Prostate gland (tissue), 2 donors: ENCODE measurements around the gene ZNF766. TPM values are rescaled to one million over a fixed set of nuclear protein-coding genes. Genes with fewer than 3 reads are reported as not detected.
"Not testable (repeated sequence)": the region's sequence is repeated elsewhere in the genome, so short reads cannot be mapped to it uniquely, and the experiment has no call there.

Source experiments
- DNase-seq: peaks from one replicate; pipeline ENCODE4 v3.0.0-alpha.2; 2019; ENCODE audit warnings: low spot score
- H3K27ac ChIP-seq, 2 donors: fragments of 200-600 bp; sonication (generic); 2 replicates each; pipeline ENCODE4 v1.5.1; 2017 to 2019
- H3K27me3 ChIP-seq: fragments of 200-600 bp; sonication (generic); replicated peaks from 2 replicates; pipeline ENCODE4 v1.5.1; 2019; ENCODE audit not compliant: insufficient read depth
- H3K36me3 ChIP-seq, 2 donors: fragments of 200-600 bp; sonication (generic); 1 replicate in 1 of 2; 2 replicates in 1 of 2; pipeline versions ENCODE4 v1.5.1 to v1.8.1; 2017 to 2019
- H3K4me1 ChIP-seq: fragments of 200-600 bp; sonication (generic); replicated peaks from 2 replicates; pipeline ENCODE4 v1.5.1; 2019
- H3K4me3 ChIP-seq, 2 donors: fragments of 200-600 bp; sonication (generic); 2 replicates each; pipeline ENCODE4 v1.5.1; 2017 to 2019
- H3K9me3 ChIP-seq: fragments of 200-600 bp; sonication (generic); 2 replicates; pipeline ENCODE4 v1.5.1; 2017
- CTCF ChIP-seq, 4 experiments: fragments of 200-600 bp in 2 of 4; fragments of 450-650 bp in 2 of 4; sonication (generic) in 2 of 4; IDR thresholded peaks; 1 replicate in 3 of 4; 2 replicates in 1 of 4; pipeline ENCODE4 v1.5.1; 2016 to 2019; ENCODE audit warnings: antibody characterized with exemption in 4 of 4, mild to moderate bottlenecking in 2 of 4, moderate library complexity in 2 of 4
- POLR2A ChIP-seq: fragments of 450-650 bp; IDR thresholded peaks from one replicate; pipeline ENCODE4 v1.6.1; 2016; ENCODE audit warnings: antibody characterized with exemption, mild to moderate bottlenecking
- POLR2AphosphoS5 ChIP-seq: sonication (generic); formaldehyde crosslinking; IDR thresholded peaks from one replicate; pipeline ENCODE4 v1.6.1; 2017; ENCODE audit warnings: antibody characterized with exemption
- WGBS: methylation state at CpG from one replicate; pipeline ENCODE4 v1.1.5; 2018; 5-methylcytosine and 5-hydroxymethylcytosine counted together
- intact Hi-C: fragments of 100-400 bp; cut with DNase I; formaldehyde crosslinking; loops from one replicate; pipeline ENCODE4 v1.14.2; 2022
- microRNA counts, 2 donors: library from miRNA; unstranded; fragments of <30 nt; microRNA quantifications; one replicate each; lab custom pipeline; 2016 to 2017
- microRNA-seq: library from miRNA; unstranded; fragments of <30 nt; microRNA quantifications from one replicate; pipeline ENCODE4, GENCODE V29; 2016
- small RNA-seq, 2 donors: library from RNA; depleted of rRNA; stranded (forward); fragments of <200 nt; gene quantifications; one replicate each; pipeline ENCODE3, GENCODE V24; 2016
- total RNA-seq, 2 donors: library from RNA; depleted of rRNA; stranded (reverse); fragments of >200 nt; gene quantifications; one replicate each; pipeline ENCODE4 v1.1.0, GENCODE V29; 2016

The ZNF766 gene
- total RNA-seq, 2 donors from 2014 or later, result 12.9 to 13.0 TPM

GRCh38 chr19:52336791-52337381 is 67.5 kb downstream of the ZNF766 start:
- H3K27ac ChIP-seq, result peak overlapping the region; percentile 56 to 80
- no peaks in the 10 kb centered on the region for H3K36me3 ChIP-seq
- DNase-seq, result no peak
- 3% methylated on average over 9 of the region's 9 CpGs for WGBS
- intact Hi-C loops, result loop anchor here (5.0 kb wide), 1 partner anchor 40 kb away; the partner anchor contains the start of gene ZNF480
- no peaks in the 10 kb centered on the region for H3K27me3 ChIP-seq
- TF ChIP-seq CTCF (IDR thresholded peaks at IDR 0.05), result no peak
- no peak for TF ChIP-seq POLR2AphosphoS5
- TF ChIP-seq POLR2A, result no peak
- H3K9me3 ChIP-seq, result peaks cover under 1% of the 10 kb centered on the region
- H3K4me1 ChIP-seq, result no peaks in the 10 kb centered on the region
- H3K4me3 ChIP-seq, result peak overlapping the region; percentile 57 to 79

GRCh38 chr19:52339022-52339421 is 69.6 kb downstream of the ZNF766 start:
- not testable (repeated sequence) for H3K27me3 ChIP-seq, H3K4me3 ChIP-seq, H3K9me3 ChIP-seq, H3K4me1 ChIP-seq, H3K36me3 ChIP-seq, DNase-seq
- H3K27ac ChIP-seq, result peak overlapping the region in 1 of 2 donors; percentile 46
- WGBS, result 53% methylated on average over 3 of the region's 3 CpGs
- intact Hi-C loops, result loop anchor here (5.0 kb wide), 1 partner anchor 42 kb away; the partner anchor contains the start of gene ZNF480

DNA sequence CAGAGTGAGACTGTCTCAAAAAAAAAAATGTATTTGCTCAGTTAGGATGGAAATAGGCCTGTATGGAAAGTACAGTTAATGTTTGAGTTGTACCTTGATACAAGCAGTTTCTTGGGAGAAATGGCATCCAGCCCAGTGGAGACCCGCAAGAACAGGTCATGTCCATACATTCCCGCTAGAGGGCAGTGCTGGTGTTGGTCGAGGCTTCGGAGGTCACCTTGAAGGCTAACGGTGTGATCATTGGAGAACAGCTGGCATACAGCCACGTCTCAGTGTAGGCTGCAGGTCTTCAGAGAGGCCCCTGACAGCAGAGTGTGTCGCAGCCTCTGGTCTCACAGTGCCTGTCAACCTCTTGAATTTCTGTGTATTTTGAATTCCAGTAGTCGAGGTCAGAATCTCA is 74.2 kb downstream of the ZNF766 start:
- Histone ChIP-seq H3K27ac (no peak overlapping the region), H3K36me3 (no peaks in the 10 kb centered on the region), H3K4me3 (no peak overlapping the region), H3K4me1 (no peaks in the 10 kb centered on the region), H3K9me3 (no peaks in the 10 kb centered on the region), H3K27me3 (no peaks in the 10 kb centered on the region)
- 22% methylated on average over 8 of the region's 8 CpGs for WGBS
- TF ChIP-seq POLR2AphosphoS5 (no peak), CTCF (IDR thresholded peaks at IDR 0.05) (peak in 3 of 4 experiments; percentile 19 to 36 (median 24))
- intact Hi-C loops, result no loop called here
- no peak for DNase-seq

GRCh38 chr19:52345162-52345561 is 75.8 kb downstream of the ZNF766 start:
- Histone ChIP-seq H3K27me3 (no peaks in the 10 kb centered on the region), H3K36me3 (peaks cover 0 to 1% of the 10 kb centered on the region in 2 donors), H3K4me1 (no peaks in the 10 kb centered on the region), H3K4me3 (no peak overlapping the region), H3K9me3 (no peaks in the 10 kb centered on the region), H3K27ac (no peak overlapping the region)
- no peak for DNase-seq
- intact Hi-C loops, result no loop called here
- WGBS, result 89% methylated on average over 6 of the region's 6 CpGs
- no peak for TF ChIP-seq CTCF (IDR thresholded peaks at IDR 0.05)
- TF ChIP-seq POLR2AphosphoS5, result no peak
- no peak for TF ChIP-seq POLR2A

MicroRNA genes within 50 kb of the gene (microRNA counts, 767-probe panel; counts per million panel counts)
- 0 to 431 counts per million in 2 donors for microRNA hsa-miR-643 (lab: Ali Mortazavi, UCI)

Small RNA genes within 50 kb of the gene (microRNA-seq; reads per million reads assigned to microRNA genes)
- 0.75 reads per million for gene MIR643
- not detected for gene MIR6801

Small RNA genes within 50 kb of the gene (small RNA-seq; reads per million reads assigned to genes)
- gene MIR643, result 0 reads per million in 2 donors
- 0 reads per million in 2 donors for gene MIR6801
- gene RF00019, result 0 reads per million in 2 donors

Other genes with a start within 250 kb of the ZNF766 start
- gene ZNF614, start 241.2 kb upstream of the ZNF766 start, total RNA-seq, result 10 to 100 TPM; 12.7 to 15.4 TPM
- 10 to 100 TPM in 1 of 2 donors, 1 to 10 TPM in 1; 9.3 to 38.6 TPM for gene ZNF432, start 220.7 kb upstream of the ZNF766 start, total RNA-seq
- 10 to 100 TPM; 24.6 to 34.3 TPM for gene ZNF841, start 173.8 kb upstream of the ZNF766 start, total RNA-seq
- gene ZNF616, start 129.6 kb upstream of the ZNF766 start, total RNA-seq, result 10 to 100 TPM in 1 of 2 donors, 1 to 10 TPM in 1; 9.1 to 13.7 TPM
- gene ZNF836, start 98.0 kb upstream of the ZNF766 start, total RNA-seq, result 10 to 100 TPM; 14.1 to 19.9 TPM
- 100 to 1,000 TPM; 265 to 358 TPM for gene PPP2R1A, start 79.5 kb upstream of the ZNF766 start, total RNA-seq
- gene ZNF480, start 27.6 kb downstream of the ZNF766 start, total RNA-seq, result 10 to 100 TPM in 1 of 2 donors, 1 to 10 TPM in 1; 6.4 to 10.8 TPM
- gene ZNF610, start 66.7 kb downstream of the ZNF766 start, total RNA-seq, result 1 to 10 TPM; 5.5 to 9.9 TPM
- gene ZNF880, start 100.3 kb downstream of the ZNF766 start, total RNA-seq, result 10 to 100 TPM; 28.1 TPM
- 10 to 100 TPM; 19.5 to 45.3 TPM for gene ZNF528, start 128.3 kb downstream of the ZNF766 start, total RNA-seq
- 1 to 10 TPM in 1 of 2 donors, under 1 TPM in 1; 0.09 to 3.2 TPM for gene ZNF534, start 159.6 kb downstream of the ZNF766 start, total RNA-seq
- gene ZNF578, start 184.0 kb downstream of the ZNF766 start, total RNA-seq, result 10 to 100 TPM in 1 of 2 donors, under 1 TPM in 1; 0.68 to 10.2 TPM